IMR-90 (cell line): ENCODE measurements around the gene HIVEP3. TPM values are rescaled to one million over a fixed set of nuclear protein-coding genes. Genes with fewer than 3 reads are reported as not detected.

Experiments used
- ATAC-seq: fragments of 200-7000 bp; cut with Tn5 transposase; 2 replicates; pipeline ENCODE4 v1.9.1; 2020; ENCODE audit warnings: low read depth, mild to moderate bottlenecking, moderate library complexity
- BruUV-seq: library from RNA; stranded (reverse); fragments of 400-500 nt; replicated peaks from 2 replicates; lab custom pipeline; 2021; lab: Mats Ljungman, UMichigan
- CTCF ChIA-PET: fragments of 300-600 bp; formaldehyde crosslinking; extraction: SDS; loops from one replicate; lab custom pipeline; 2021; ENCODE audit warnings: antibody characterized with exemption; lab: Yijun Ruan, JAX
- POLR2A ChIA-PET: fragments of 300-600 bp; sonication (Branson Sonifier 250); formaldehyde crosslinking; loops from one replicate; lab custom pipeline; 2022; ENCODE audit warnings: antibody characterized with exemption; ENCODE audit not compliant: unreplicated experiment; lab: Charles Lee
- DNase-seq: peaks from one replicate; pipeline ENCODE4 v3.0.0; 2013
- H2AFZ ChIP-seq: replicated peaks from 2 replicates; pipeline ENCODE3; 2013; ENCODE audit warnings: low read length, mild to moderate bottlenecking; ENCODE audit not compliant: poor library complexity
- H2AK5ac ChIP-seq: 2 replicates; pipeline ENCODE4 v1.6.1; 2013; ENCODE audit warnings: low read depth, low read length, inconsistent platforms
- H2AK9ac ChIP-seq: replicated peaks from 2 replicates; pipeline ENCODE3; 2013; ENCODE audit warnings: mild to moderate bottlenecking, low read depth, low read length, moderate library complexity; ENCODE audit not compliant: poor library complexity
- H2BK120ac ChIP-seq: 2 replicates; pipeline ENCODE4 v1.6.1; 2013; ENCODE audit warnings: low read depth, low read length, inconsistent platforms
- H2BK15ac ChIP-seq: 3 replicates; pipeline ENCODE4 v1.6.1; 2013; ENCODE audit warnings: low read depth, low read length, inconsistent platforms
- H2BK20ac ChIP-seq: 2 replicates; pipeline ENCODE4 v1.6.1; 2013; ENCODE audit warnings: low read depth, mild to moderate bottlenecking, inconsistent platforms, low read length, moderate library complexity
- H2BK5ac ChIP-seq: 2 replicates; pipeline ENCODE4 v1.6.1; 2013; ENCODE audit warnings: mild to moderate bottlenecking, low read depth, low read length, inconsistent platforms; ENCODE audit not compliant: poor library complexity, severe bottlenecking
- H3K14ac ChIP-seq: replicated peaks from 2 replicates; pipeline ENCODE4 v1.6.1; 2013; ENCODE audit warnings: low read depth, low read length, inconsistent platforms
- H3K18ac ChIP-seq: 2 replicates; pipeline ENCODE4 v1.6.1; 2013; ENCODE audit warnings: low read depth, low read length, control low read depth
- H3K23ac ChIP-seq: 2 replicates; pipeline ENCODE4 v1.6.1; 2013; ENCODE audit warnings: low read depth, low read length, inconsistent platforms
- H3K27ac ChIP-seq: 2 replicates; pipeline ENCODE4 v1.5.1; 2013; ENCODE audit warnings: mild to moderate bottlenecking, control low read depth, low read length; ENCODE audit not compliant: insufficient read depth
- H3K27me3 ChIP-seq: 2 replicates; pipeline ENCODE4 v1.6.1; 2013; ENCODE audit warnings: low read length; ENCODE audit not compliant: control insufficient read depth, insufficient read depth
- H3K36me3 ChIP-seq: 2 replicates; pipeline ENCODE4 v1.6.1; 2013; ENCODE audit warnings: low read length, mixed read lengths; ENCODE audit not compliant: control insufficient read depth, insufficient read depth
- H3K4ac ChIP-seq: 2 replicates; pipeline ENCODE4 v1.6.1; 2013; ENCODE audit warnings: low read depth, low read length, inconsistent platforms
- H3K4me1 ChIP-seq: 2 replicates; pipeline ENCODE4 v1.6.1; 2013; ENCODE audit warnings: low read length, mixed read lengths; ENCODE audit not compliant: control insufficient read depth, insufficient read depth
- H3K4me2 ChIP-seq: 2 replicates; pipeline ENCODE4 v1.6.1; 2013; ENCODE audit warnings: low read depth, mild to moderate bottlenecking, control low read depth, low read length, moderate library complexity
- H3K4me3 ChIP-seq: 2 replicates; pipeline ENCODE4 v1.5.1; 2013; ENCODE audit warnings: low read depth, mild to moderate bottlenecking, control low read depth, low read length, moderate library complexity; ENCODE audit not compliant: insufficient read depth
- H3K56ac ChIP-seq: 2 replicates; pipeline ENCODE4 v1.6.1; 2013; ENCODE audit warnings: low read length, inconsistent platforms; ENCODE audit not compliant: insufficient read depth; ENCODE audit errors: extremely low read depth
- H3K79me1 ChIP-seq, 2 experiments: 2 replicates each; pipeline ENCODE4 v1.6.1; 2013; ENCODE audit warnings: low read length in 2 of 2, inconsistent platforms in 1 of 2, low read depth in 1 of 2
- H3K9ac ChIP-seq: 2 replicates; pipeline ENCODE4 v1.6.1; 2013; ENCODE audit warnings: low read depth, low read length, control low read depth
- H3K9me1 ChIP-seq: 2 replicates; pipeline ENCODE4 v1.6.1; 2013; ENCODE audit warnings: low read length, inconsistent platforms; ENCODE audit not compliant: insufficient read depth
- H3K9me3 ChIP-seq: 2 replicates; pipeline ENCODE4 v1.6.1; 2013; ENCODE audit warnings: low read length; ENCODE audit not compliant: control insufficient read depth, insufficient read depth
- H4K20me1 ChIP-seq: 2 replicates; pipeline ENCODE4 v1.6.1; 2013; ENCODE audit warnings: low read length, inconsistent platforms; ENCODE audit not compliant: insufficient read depth
- H4K5ac ChIP-seq: 2 replicates; pipeline ENCODE4 v1.6.1; 2013; ENCODE audit warnings: mild to moderate bottlenecking, low read depth, low read length, control low read depth
- H4K8ac ChIP-seq, 2 experiments: 2 replicates each; pipeline ENCODE4 v1.6.1; 2013; ENCODE audit warnings: low read depth in 2 of 2, low read length in 2 of 2, control low read depth in 1 of 2, inconsistent platforms in 1 of 2
- H4K91ac ChIP-seq: 2 replicates; pipeline ENCODE4 v1.6.1; 2013; ENCODE audit warnings: low read depth, low read length, inconsistent platforms; ENCODE audit not compliant: insufficient read depth
- BHLHE40 ChIP-seq: fragments of 150-350 bp; IDR thresholded peaks from 2 replicates; pipeline ENCODE4 v1.6.1; 2016; ENCODE audit warnings: mild to moderate bottlenecking, low read depth, low read length
- CHD1 ChIP-seq: IDR thresholded peaks from 2 replicates; pipeline ENCODE4 v1.6.1; 2012; ENCODE audit warnings: low read depth, low read length, improper control_type of control experiment
- FOS ChIP-seq: fragments of 150-350 bp; IDR thresholded peaks from 2 replicates; pipeline ENCODE4 v1.6.1; 2016; ENCODE audit warnings: low read depth, low read length
- NFE2L2 ChIP-seq: fragments of 150-350 bp; IDR thresholded peaks from 2 replicates; pipeline ENCODE4 v1.6.1; 2016; ENCODE audit warnings: low read depth, mild to moderate bottlenecking, low read length
- RAD21 ChIP-seq: IDR thresholded peaks from 2 replicates; pipeline ENCODE4 v1.6.1; 2012; ENCODE audit warnings: low read length, improper control_type of control experiment
- RCOR1 ChIP-seq: IDR thresholded peaks from 2 replicates; pipeline ENCODE4 v1.6.1; 2012; ENCODE audit warnings: mild to moderate bottlenecking, low read length, improper control_type of control experiment; ENCODE audit not compliant: insufficient replicate concordance
- RFX5 ChIP-seq: IDR thresholded peaks from 2 replicates; pipeline ENCODE4 v1.8.0; 2012; ENCODE audit warnings: low read depth, mild to moderate bottlenecking, low read length, moderate library complexity
- SMC3 ChIP-seq: fragments of 150-350 bp; IDR thresholded peaks from 2 replicates; pipeline ENCODE4 v1.6.1; 2016; ENCODE audit warnings: low read depth, mild to moderate bottlenecking, antibody characterized with exemption, low read length, moderate library complexity
- WGBS, 2 experiments: methylation state at CpG; one replicate each; pipeline versions ENCODE4 v1.1.5 to v1.1.7; 2013; ENCODE audit warnings: missing lambda C conversion rate in 2 of 2; ENCODE audit not compliant: insufficient read length in 1 of 2; ENCODE audit errors: extremely low coverage in 2 of 2; 5-methylcytosine and 5-hydroxymethylcytosine counted together
- dilution Hi-C: fragments of 300-500 bp; cut with HindIII; formaldehyde crosslinking; loops from one replicate; pipeline ENCODE4 v1.14.3; 2018; ENCODE audit warnings: low sequenced_read_pairs; ENCODE audit not compliant: unreplicated experiment
- in situ Hi-C: fragments of 300-500 bp; cut with MboI; formaldehyde crosslinking; loops from 3 replicates; pipeline ENCODE4 v1.14.3; 2019; ENCODE audit warnings: low sequenced_read_pairs, inconsistent platforms, mixed read lengths
- intact Hi-C: fragments of 100-400 bp; cut with micrococcal nuclease; formaldehyde crosslinking; loops from 2 replicates; pipeline ENCODE4 v1.10.0; 2022
- polyA plus RNA-seq, 3 experiments: library from polyadenylated mRNA; depleted of rRNA; stranded (reverse); fragments of >200 nt; gene quantifications; 2 replicates each; pipeline ENCODE4 v1.2.3, GENCODE V29; 2012; ENCODE audit warnings: low replicate concordance in 1 of 3
- total RNA-seq: library from RNA; depleted of rRNA; stranded (reverse); fragments of >200 nt; gene quantifications from 2 replicates; pipeline ENCODE4 v1.2.3, GENCODE V29; 2012
- TF ChIP-seq, protein P1 (sequence below): conservative IDR thresholded peaks from 2 replicates; pipeline ENCODE4 v1.5.1; 2012; ENCODE audit warnings: mild to moderate bottlenecking, low read depth, low read length, improper control_type of control experiment

Gene HIVEP3
- total and polyA plus RNA-seq, 2 of the 4 experiments (the other 2 are of a cell fraction) = 1.4 to 4.0 TPM

DNA sequence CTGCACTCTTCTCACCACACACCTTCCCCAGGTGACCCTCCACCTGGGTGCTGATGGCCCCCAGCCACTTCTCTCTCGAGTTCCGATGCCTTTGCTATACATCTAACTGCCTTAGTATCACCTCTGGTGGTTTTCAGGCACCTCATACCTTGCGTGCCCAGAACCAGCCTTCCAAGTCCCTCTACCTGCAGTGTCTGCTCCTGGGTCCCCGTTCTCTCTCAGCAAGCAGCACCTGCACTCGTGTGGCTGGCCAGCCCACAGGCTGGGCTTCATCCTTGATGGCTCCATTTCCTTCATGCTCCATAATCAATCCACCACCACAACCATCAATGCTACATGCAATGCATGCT lies 385.0 kb downstream of the HIVEP3 start:
- intact Hi-C loops = no loop called here
- dilution Hi-C loops = no loop called here

More for the DNA sequence above, 385.0 kb downstream of the HIVEP3 start:
- Histone ChIP-seq H3K4me2 (no peak overlapping the region), H3K4ac (no peak overlapping the region), H3K4me1 (peaks cover 8% of the 10 kb centered on the region), H2AFZ (no peak overlapping the region), H2AK5ac (no peak overlapping the region), H3K4me3 (no peak overlapping the region), H3K79me1 (no peaks in the 10 kb centered on the region), H2AK9ac (peak overlapping the region; percentile 15), H3K9me1 (peaks cover 9% of the 10 kb centered on the region; the same call in 1 of the 2 replicates), H3K18ac (no peak overlapping the region), H3K27me3 (no peaks in the 10 kb centered on the region; the same call in 1 of the 2 replicates), H2BK5ac (no peak overlapping the region), H3K9ac (no peak overlapping the region), H3K36me3 (no peaks in the 10 kb centered on the region), H3K27ac (no peak overlapping the region), H2BK20ac (no peak overlapping the region), H3K23ac (no peak overlapping the region), H2BK120ac (no peak overlapping the region), H2BK15ac (no peak overlapping the region), H3K14ac (no peak overlapping the region), H4K8ac (no peak overlapping the region), H3K9me3 (no peaks in the 10 kb centered on the region), H4K5ac (no peak overlapping the region), H4K20me1 (peaks cover 2% of the 10 kb centered on the region; the same call in 1 of the 2 replicates), H4K91ac (no peak overlapping the region), H3K56ac (no peak overlapping the region)
- in situ Hi-C loops = no loop called here
- 80% methylated on average over 5 of the region's 5 CpGs; no CpG with 5 or more reads in 1 of the 2 experiments for WGBS, 2 experiments
- ChIA-PET POLR2A (interaction anchor here (0.9 kb wide), 1 partner anchor 25 kb away, joined by 3 read pairs; no protein-coding TSS in a partner anchor), CTCF (interaction anchor here (1.1 kb wide), 1 partner anchor 247 kb away, joined by 3 read pairs; no protein-coding TSS in a partner anchor)
- TF ChIP-seq RCOR1 (no peak), RAD21 (no peak), RFX5 (no peak), FOS (no peak), SMC3 (no peak), NFE2L2 (no peak), BHLHE40 (no peak), CHD1 (no peak)
- TF ChIP-seq, protein P1, sequence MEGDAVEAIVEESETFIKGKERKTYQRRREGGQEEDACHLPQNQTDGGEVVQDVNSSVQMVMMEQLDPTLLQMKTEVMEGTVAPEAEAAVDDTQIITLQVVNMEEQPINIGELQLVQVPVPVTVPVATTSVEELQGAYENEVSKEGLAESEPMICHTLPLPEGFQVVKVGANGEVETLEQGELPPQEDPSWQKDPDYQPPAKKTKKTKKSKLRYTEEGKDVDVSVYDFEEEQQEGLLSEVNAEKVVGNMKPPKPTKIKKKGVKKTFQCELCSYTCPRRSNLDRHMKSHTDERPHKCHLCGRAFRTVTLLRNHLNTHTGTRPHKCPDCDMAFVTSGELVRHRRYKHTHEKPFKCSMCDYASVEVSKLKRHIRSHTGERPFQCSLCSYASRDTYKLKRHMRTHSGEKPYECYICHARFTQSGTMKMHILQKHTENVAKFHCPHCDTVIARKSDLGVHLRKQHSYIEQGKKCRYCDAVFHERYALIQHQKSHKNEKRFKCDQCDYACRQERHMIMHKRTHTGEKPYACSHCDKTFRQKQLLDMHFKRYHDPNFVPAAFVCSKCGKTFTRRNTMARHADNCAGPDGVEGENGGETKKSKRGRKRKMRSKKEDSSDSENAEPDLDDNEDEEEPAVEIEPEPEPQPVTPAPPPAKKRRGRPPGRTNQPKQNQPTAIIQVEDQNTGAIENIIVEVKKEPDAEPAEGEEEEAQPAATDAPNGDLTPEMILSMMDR = no peak
- DNase-seq (no peak), ATAC-seq (no peak)
- BruUV-seq = no TSS peak
